HG02970 (cell line): ENCODE results near the gene SRF.
A peak's percentile ranks its signal among the peaks of the same experiment; 100 is the strongest.

Source experiments
- ATAC-seq: cut with Tn5 transposase; IDR thresholded peaks from one replicate; pipeline ENCODE4 v1.9.1; 2021; ENCODE audit warnings: mild to moderate bottlenecking, moderate library complexity, moderate number of reproducible peaks; ENCODE audit not compliant: unreplicated experiment, low FRiP score

Gene SRF

GRCh38 chr6:43146709-43147688, 24.1 kb upstream of the SRF start:
- ATAC-seq = no peak

GRCh38 chr6:43147691-43148477, 23.2 kb upstream of the SRF start:
- no peak for ATAC-seq

DNA sequence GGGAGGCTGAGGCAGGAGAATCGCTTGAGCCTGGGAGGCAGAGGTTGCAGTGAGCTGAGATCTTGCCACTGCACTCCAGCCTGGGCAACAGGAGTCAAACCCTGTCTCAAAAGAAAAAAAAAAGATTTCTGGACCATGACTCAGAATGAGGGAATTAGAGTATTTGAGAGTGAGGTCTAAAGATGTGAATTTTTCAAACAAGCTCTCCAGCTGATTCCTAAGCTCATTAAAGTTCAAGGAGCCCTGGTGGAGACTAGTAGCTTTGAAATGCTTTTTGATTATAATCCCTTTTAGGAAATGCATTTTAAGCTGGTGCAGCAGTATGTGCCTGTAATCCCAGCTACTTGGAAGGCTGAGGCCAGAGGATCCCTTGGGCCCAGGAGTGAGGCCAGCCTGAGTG, 21.8 kb upstream of the SRF start:
- no peak for ATAC-seq

DNA sequence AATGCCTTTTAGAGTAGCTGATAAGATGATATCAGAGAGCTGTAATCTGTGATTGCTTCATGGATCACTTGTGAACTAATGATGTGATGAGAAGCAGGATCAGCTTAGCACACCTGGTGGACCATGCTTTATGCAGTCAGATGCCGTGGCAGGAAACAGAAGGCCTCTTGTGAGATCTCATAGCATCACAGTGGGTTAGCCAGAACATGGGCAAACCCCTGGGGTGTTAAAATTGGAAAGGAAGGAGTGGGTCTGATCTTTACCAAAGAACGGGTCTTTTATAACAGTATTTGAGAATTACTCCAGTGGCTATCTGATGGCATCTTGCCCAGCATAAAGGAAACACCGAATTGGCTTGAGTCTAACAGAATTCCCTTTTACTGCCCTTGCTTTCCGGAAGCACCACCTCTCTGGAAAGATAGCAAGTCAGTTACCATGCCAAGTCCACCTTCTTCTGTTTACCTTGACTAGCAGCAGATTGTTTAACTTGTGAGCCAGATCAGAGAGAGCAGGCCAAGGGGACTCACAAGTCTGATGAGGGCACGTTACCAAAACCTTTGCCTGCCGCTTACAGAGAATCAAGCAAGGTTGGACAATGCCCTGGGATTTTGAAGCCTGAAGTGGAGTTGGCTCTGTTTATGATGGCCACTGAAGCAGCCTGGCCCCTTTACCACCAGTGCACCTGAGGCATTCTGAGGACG, 20.9 kb upstream of the SRF start:
- ATAC-seq = no peak

- no peak for ATAC-seq
Measured at GRCh38 chr6:43159599-43159998, 11.5 kb upstream of the SRF start.

- no peak for ATAC-seq
Measured at GRCh38 chr6:43163899-43164298, 7.2 kb upstream of the SRF start.

- no peak for ATAC-seq
Measured at GRCh38 chr6:43170417-43170930, 595 bp upstream of the SRF start.

DNA sequence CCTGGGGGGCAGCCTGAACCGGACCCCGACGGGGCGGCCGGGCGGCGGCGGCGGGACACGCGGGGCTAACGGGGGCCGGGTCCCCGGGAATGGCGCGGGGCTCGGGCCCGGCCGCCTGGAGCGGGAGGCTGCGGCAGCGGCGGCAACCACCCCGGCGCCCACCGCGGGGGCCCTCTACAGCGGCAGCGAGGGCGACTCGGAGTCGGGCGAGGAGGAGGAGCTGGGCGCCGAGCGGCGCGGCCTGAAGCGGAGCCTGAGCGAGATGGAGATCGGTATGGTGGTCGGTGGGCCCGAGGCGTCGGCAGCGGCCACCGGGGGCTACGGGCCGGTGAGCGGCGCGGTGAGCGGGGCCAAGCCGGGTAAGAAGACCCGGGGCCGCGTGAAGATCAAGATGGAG, 636 bp downstream of the SRF start:
- no peak for ATAC-seq

GRCh38 chr6:43172104-43173007, 1.3 kb downstream of the SRF start:
- ATAC-seq = no peak

GRCh38 chr6:43173591-43174262, 2.7 kb downstream of the SRF start:
- ATAC-seq = no peak

DNA sequence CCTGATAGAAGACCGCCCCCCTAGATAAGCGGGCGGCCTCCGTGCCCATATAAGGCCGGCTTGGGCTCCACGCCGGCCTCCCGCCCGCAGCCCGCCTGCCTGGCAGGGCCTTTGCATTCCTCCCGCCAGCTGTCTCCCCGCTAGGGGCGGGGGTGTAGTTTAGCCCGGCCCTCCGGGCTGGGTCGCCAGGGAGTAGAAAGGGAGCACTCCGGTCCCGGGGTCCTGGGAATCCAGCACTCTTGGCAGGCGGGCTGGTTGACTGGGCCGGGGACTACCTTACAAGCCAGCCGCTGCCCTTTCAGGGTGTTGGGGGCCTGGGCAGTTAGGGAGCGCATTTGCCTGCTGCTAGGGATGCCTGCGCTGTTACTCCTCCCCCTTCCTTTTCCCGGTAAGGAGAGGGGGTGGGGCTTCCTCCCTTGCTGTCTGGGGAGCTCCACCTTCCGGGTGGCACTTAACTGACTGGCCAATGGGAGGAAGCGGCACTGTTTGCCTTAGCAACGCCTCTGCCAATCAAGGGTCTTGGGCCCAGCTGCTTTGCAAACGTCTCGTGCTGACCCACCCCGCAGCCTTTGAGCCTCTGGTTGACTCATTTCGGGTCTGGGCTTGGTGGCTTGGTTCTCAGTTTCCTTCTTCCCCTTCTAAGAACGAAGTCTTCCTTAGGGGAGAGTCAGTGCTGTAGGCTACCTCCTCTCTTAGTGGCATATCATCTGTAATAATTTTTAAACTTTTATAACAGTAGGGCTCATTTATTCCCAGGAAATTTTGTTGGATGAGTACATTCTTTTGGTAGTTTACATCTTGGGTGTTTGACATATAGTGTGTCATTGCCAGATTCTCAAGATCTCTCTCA, 3.4 kb downstream of the SRF start:
- peak; percentile 52 for ATAC-seq

- ATAC-seq = no peak
Measured at GRCh38 chr6:43175676-43176422, 4.8 kb downstream of the SRF start.

GRCh38 chr6:43176423-43176786, 5.3 kb downstream of the SRF start:
- no peak for ATAC-seq

DNA sequence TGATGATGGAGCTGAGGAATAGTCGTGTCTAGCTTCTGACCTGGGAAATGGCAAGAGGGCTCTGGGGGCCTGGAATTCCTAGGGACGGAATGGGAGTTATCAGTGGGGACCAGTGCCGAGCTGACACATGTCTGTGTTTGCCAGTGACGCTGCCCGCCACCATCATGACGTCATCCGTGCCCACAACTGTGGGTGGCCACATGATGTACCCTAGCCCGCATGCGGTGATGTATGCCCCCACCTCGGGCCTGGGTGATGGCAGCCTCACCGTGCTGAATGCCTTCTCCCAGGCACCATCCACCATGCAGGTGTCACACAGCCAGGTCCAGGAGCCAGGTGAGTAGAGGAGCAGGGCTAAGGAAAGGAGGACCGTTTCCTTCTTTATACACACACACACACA, 7.1 kb downstream of the SRF start:
- no peak for ATAC-seq

DNA sequence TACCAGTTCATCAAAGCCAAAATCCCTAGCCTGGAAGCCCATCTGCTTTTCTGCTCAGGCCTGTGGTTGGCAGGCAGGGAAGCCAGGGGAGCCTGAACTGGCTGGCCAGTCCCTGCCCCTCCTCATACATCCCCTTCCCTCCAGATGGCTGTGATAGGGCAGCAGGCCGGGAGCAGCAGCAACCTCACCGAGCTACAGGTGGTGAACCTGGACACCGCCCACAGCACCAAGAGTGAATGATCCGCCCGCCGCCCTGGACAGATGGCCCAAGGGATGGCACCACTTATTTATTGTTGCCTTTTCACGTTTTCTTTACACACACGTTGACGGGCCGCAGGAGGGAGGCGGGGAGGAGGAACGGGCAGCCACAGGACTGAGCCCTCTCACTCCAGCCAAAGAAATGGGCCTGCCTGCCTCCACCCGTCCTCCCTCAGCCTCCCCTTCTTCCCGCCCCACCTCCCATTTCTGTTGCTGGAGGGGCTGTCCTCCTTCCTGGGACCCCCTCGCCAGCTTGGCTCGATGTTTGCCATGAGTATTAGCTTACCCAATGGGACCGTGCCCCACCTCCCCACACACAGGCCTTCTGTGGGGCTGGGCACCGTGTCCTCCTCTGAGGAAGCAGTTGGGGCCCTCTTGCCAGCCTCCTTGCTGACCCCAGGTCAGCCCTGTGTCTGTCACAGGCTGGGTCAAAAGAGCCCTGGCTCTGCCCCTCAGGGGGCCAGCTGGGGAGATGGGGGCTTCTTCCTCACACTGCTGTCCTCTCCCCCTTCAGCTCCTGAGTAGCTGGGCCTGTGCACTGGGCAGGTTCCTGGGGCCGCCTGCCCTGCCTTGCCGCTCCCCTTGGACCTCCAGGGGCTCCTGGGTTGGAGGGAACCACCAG, 8.1 kb downstream of the SRF start:
- no peak for ATAC-seq

GRCh38 chr6:43180058-43180457, 9.0 kb downstream of the SRF start:
- ATAC-seq = no peak

DNA sequence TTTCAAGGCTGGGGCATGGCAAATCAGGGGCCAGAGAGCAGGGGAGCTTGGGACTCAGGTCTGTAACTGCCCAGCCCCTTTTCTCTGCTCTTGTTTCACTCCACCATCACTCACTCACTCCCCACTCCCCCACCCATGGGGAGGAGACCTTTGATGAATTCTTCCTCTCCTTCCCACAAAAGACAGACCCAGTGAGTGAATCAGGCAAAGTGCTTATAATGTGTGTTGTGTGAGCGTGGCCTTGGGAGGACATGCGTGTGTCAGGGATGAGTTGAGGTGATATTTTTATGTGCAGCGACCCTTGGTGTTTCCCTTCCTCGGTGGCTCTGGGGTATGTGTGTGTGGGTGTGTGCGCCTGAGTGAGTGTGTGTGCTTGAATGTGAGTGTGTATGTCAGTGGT, 9.9 kb downstream of the SRF start:
- no peak for ATAC-seq
